ENCODE data around the gene HPSE2.

DNA sequence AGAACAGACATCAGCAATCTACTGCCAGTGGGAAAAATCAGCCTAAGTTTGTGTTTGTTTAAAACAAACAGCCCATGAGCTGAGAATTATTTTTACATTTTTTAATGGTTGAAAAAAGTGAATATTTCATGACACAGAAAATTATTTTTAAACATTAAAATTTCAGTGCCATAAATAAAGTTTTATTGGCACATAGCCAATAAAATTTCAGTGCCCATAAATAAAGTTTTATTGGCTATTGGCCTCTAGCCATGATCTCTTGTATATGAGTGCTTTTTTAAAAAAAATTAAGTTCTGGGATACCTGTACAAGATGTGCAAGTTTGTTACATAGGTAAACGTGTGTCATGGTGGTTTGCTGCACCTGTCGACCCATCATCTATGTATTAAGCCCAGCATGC, 305.9 kb downstream of the HPSE2 start:
- TF ChIP-seq PATZ1 (CRISPR knock-in tag; IDR thresholded peaks at IDR 0.05; ENCODE audit: borderline replicate concordance): no peak
- no peak for TF ChIP-seq TSHZ2 (CRISPR knock-in tag; IDR thresholded peaks at IDR 0.05)
